Neuron (in vitro differentiated cells): ENCODE measurements around the gene DCLK2.

Experiments
- H2AFZ ChIP-seq: one replicate; pipeline ENCODE4 v1.6.1; 2013; ENCODE audit warnings: low read depth, mild to moderate bottlenecking, inconsistent platforms, low read length, moderate library complexity
- H3K27me3 ChIP-seq: one replicate; pipeline ENCODE4 v1.6.1; 2013; ENCODE audit warnings: low read length; ENCODE audit not compliant: insufficient read depth
- H3K36me3 ChIP-seq: one replicate; pipeline ENCODE4 v1.6.1; 2013; ENCODE audit warnings: low read length; ENCODE audit not compliant: insufficient read depth
- H3K4me1 ChIP-seq: one replicate; pipeline ENCODE4 v1.6.1; 2013; ENCODE audit warnings: low read length; ENCODE audit not compliant: insufficient read depth
- H3K4me3 ChIP-seq: 2 replicates; pipeline ENCODE4 v1.5.1; 2013; ENCODE audit warnings: mild to moderate bottlenecking, low read length, moderate library complexity
- H3K9me3 ChIP-seq: one replicate; pipeline ENCODE4 v1.6.1; 2013; ENCODE audit warnings: low read length

Gene DCLK2

GRCh38 chr4:150235808-150236271, 157.6 kb downstream of the DCLK2 start:
- Histone ChIP-seq H2AFZ (no peak overlapping the region), H3K9me3 (no peaks in the 10 kb centered on the region), H3K36me3 (peaks cover 44% of the 10 kb centered on the region), H3K4me1 (peaks cover 16% of the 10 kb centered on the region), H3K27me3 (no peaks in the 10 kb centered on the region), H3K4me3 (no peak overlapping the region)

- H3K4me1 ChIP-seq, result peaks cover 16% of the 10 kb centered on the region
- no peaks in the 10 kb centered on the region for H3K27me3 ChIP-seq
- H3K9me3 ChIP-seq, result no peaks in the 10 kb centered on the region
- H3K4me3 ChIP-seq, result no peak overlapping the region
- H3K36me3 ChIP-seq, result peaks cover 49% of the 10 kb centered on the region
- H2AFZ ChIP-seq, result no peak overlapping the region
These were observed 158.4 kb downstream of the DCLK2 start for GRCh38 chr4:150236626-150237025.

GRCh38 chr4:150237110-150237872, 159.0 kb downstream of the DCLK2 start:
- no peak overlapping the region for H2AFZ ChIP-seq
- H3K9me3 ChIP-seq, result no peaks in the 10 kb centered on the region
- peaks cover 16% of the 10 kb centered on the region for H3K4me1 ChIP-seq
- no peak overlapping the region for H3K4me3 ChIP-seq
- peaks cover 43% of the 10 kb centered on the region for H3K36me3 ChIP-seq
- H3K27me3 ChIP-seq, result no peaks in the 10 kb centered on the region

- peaks cover 31% of the 10 kb centered on the region for H3K36me3 ChIP-seq
These were observed 160.3 kb downstream of the DCLK2 start for GRCh38 chr4:150238591-150238990.

GRCh38 chr4:150240011-150240410, 161.8 kb downstream of the DCLK2 start:
- peaks cover 30% of the 10 kb centered on the region for H3K36me3 ChIP-seq

More at GRCh38 chr4:150238591-150238990, 160.3 kb downstream of the DCLK2 start:
- no peak overlapping the region for H2AFZ ChIP-seq
- no peaks in the 10 kb centered on the region for H3K9me3 ChIP-seq
- H3K27me3 ChIP-seq, result no peaks in the 10 kb centered on the region
- H3K4me3 ChIP-seq, result no peak overlapping the region
- peaks cover 16% of the 10 kb centered on the region for H3K4me1 ChIP-seq

GRCh38 chr4:150242820-150243458, 164.7 kb downstream of the DCLK2 start:
- Histone ChIP-seq H3K4me3 (no peak overlapping the region), H3K36me3 (peaks cover 37% of the 10 kb centered on the region), H3K4me1 (no peaks in the 10 kb centered on the region), H3K27me3 (no peaks in the 10 kb centered on the region), H2AFZ (no peak overlapping the region), H3K9me3 (no peaks in the 10 kb centered on the region)

More at GRCh38 chr4:150240011-150240410, 161.8 kb downstream of the DCLK2 start:
- H3K9me3 ChIP-seq, result no peaks in the 10 kb centered on the region
- H3K4me3 ChIP-seq, result no peak overlapping the region
- peaks cover 16% of the 10 kb centered on the region for H3K4me1 ChIP-seq
- no peak overlapping the region for H2AFZ ChIP-seq
- no peaks in the 10 kb centered on the region for H3K27me3 ChIP-seq

GRCh38 chr4:150243932-150244331, 165.7 kb downstream of the DCLK2 start:
- Histone ChIP-seq H2AFZ (no peak overlapping the region), H3K4me1 (peaks cover under 1% of the 10 kb centered on the region), H3K27me3 (no peaks in the 10 kb centered on the region), H3K36me3 (peaks cover 47% of the 10 kb centered on the region), H3K4me3 (no peak overlapping the region), H3K9me3 (no peaks in the 10 kb centered on the region)

GRCh38 chr4:150244600-150244999, 166.4 kb downstream of the DCLK2 start:
- Histone ChIP-seq H3K4me3 (no peak overlapping the region), H3K36me3 (peaks cover 49% of the 10 kb centered on the region), H2AFZ (no peak overlapping the region), H3K27me3 (no peaks in the 10 kb centered on the region), H3K4me1 (peaks cover 4% of the 10 kb centered on the region), H3K9me3 (no peaks in the 10 kb centered on the region)

- H3K36me3 ChIP-seq, result peaks cover 47% of the 10 kb centered on the region
- H3K4me1 ChIP-seq, result peaks cover 4% of the 10 kb centered on the region
- H2AFZ ChIP-seq, result no peak overlapping the region
- H3K9me3 ChIP-seq, result no peaks in the 10 kb centered on the region
- H3K4me3 ChIP-seq, result no peak overlapping the region
- no peaks in the 10 kb centered on the region for H3K27me3 ChIP-seq
These were observed 168.9 kb downstream of the DCLK2 start for GRCh38 chr4:150247184-150247583.

- H3K27me3 ChIP-seq, result no peaks in the 10 kb centered on the region
- no peaks in the 10 kb centered on the region for H3K9me3 ChIP-seq
- H3K4me3 ChIP-seq, result no peak overlapping the region
- H3K4me1 ChIP-seq, result peaks cover 4% of the 10 kb centered on the region
- peaks cover 57% of the 10 kb centered on the region for H3K36me3 ChIP-seq
- no peak overlapping the region for H2AFZ ChIP-seq
These were observed 169.9 kb downstream of the DCLK2 start for GRCh38 chr4:150248181-150248580.

- Histone ChIP-seq H3K27me3 (no peaks in the 10 kb centered on the region), H3K9me3 (no peaks in the 10 kb centered on the region), H3K4me3 (no peak overlapping the region), H3K4me1 (peaks cover 4% of the 10 kb centered on the region), H3K36me3 (peaks cover 67% of the 10 kb centered on the region), H2AFZ (no peak overlapping the region)
These were observed 172.2 kb downstream of the DCLK2 start for GRCh38 chr4:150250293-150250997.

- no peak overlapping the region for H2AFZ ChIP-seq
- H3K4me1 ChIP-seq, result peaks cover 4% of the 10 kb centered on the region
- H3K4me3 ChIP-seq, result no peak overlapping the region
- no peaks in the 10 kb centered on the region for H3K27me3 ChIP-seq
- no peaks in the 10 kb centered on the region for H3K9me3 ChIP-seq
- H3K36me3 ChIP-seq, result peaks cover 73% of the 10 kb centered on the region
These were observed 172.9 kb downstream of the DCLK2 start for GRCh38 chr4:150250998-150251651.
